ENCODE measurements around the gene CDK5RAP2.

GRCh38 chr9:120392245-120392644 lies 187.7 kb downstream of the CDK5RAP2 start:
- no peak for TF ChIP-seq CTCF (IDR thresholded peaks at IDR 0.05)
- TF ChIP-seq POLR2A (IDR thresholded peaks at IDR 0.05): no peak
- TF ChIP-seq POLR2AphosphoS5 (IDR thresholded peaks at IDR 0.05; ENCODE audit: insufficient read depth in 1 of 2, low read depth in 1 of 2): no peak

Data from vagina (tissue), 2 donors.